ENCODE results near the gene ST8SIA6. TPM values are rescaled to one million over a fixed set of nuclear protein-coding genes. Genes with fewer than 3 reads are reported as not detected.
"Not testable (repeated sequence)": the region's sequence is repeated elsewhere in the genome, so short reads cannot be mapped to it uniquely, and the experiment has no call there.

The ST8SIA6 gene
- total RNA-seq, 1 donor from 2014 or later = 0.13 TPM

- H3K27me3 Mint-ChIP-seq = peaks cover 37% of the 10 kb centered on the region
- CTCF ChIA-PET = no interaction called here
- H3K4me3 Mint-ChIP-seq = no peak overlapping the region
Measured at GRCh38 chr10:17450024-17450423, 4.4 kb downstream of the ST8SIA6 start.

GRCh38 chr10:17445400-17445998 is 8.9 kb downstream of the ST8SIA6 start:
- Mint-ChIP-seq H3K27me3 (peaks cover 20% of the 10 kb centered on the region), H3K4me1 (no peaks in the 10 kb centered on the region), H3K4me3 (no peak overlapping the region), H3K9me3 (peaks cover 5% of the 10 kb centered on the region), H3K36me3 (ENCODE audit: low read depth) (no peaks in the 10 kb centered on the region), H3K27ac (no peak overlapping the region)
- ATAC-seq (ENCODE audit: low read depth) (no peak), DNase-seq (no peak)
- TF ChIP-seq CTCF (IDR thresholded peaks at IDR 0.05) = no peak
- CTCF ChIA-PET = no interaction called here
- POLR2A ChIA-PET = no interaction called here
- intact Hi-C loops (cut with micrococcal nuclease) = no loop called here

More at GRCh38 chr10:17450024-17450423, 4.4 kb downstream of the ST8SIA6 start:
- POLR2A ChIA-PET = no interaction called here
- H3K9me3 Mint-ChIP-seq = peaks cover 5% of the 10 kb centered on the region
- intact Hi-C loops (cut with micrococcal nuclease) = no loop called here
- TF ChIP-seq CTCF (IDR thresholded peaks at IDR 0.05) = no peak
- H3K27ac Mint-ChIP-seq = no peak overlapping the region
- H3K36me3 Mint-ChIP-seq (ENCODE audit: low read depth) = no peaks in the 10 kb centered on the region
- peaks cover 17% of the 10 kb centered on the region for H3K4me1 Mint-ChIP-seq
- DNase-seq = no peak
- ATAC-seq (ENCODE audit: low read depth) = no peak

- Mint-ChIP-seq H3K9me3 (peaks cover 2% of the 10 kb centered on the region), H3K27me3 (peaks cover 17% of the 10 kb centered on the region), H3K27ac (no peak overlapping the region), H3K4me1 (no peaks in the 10 kb centered on the region), H3K36me3 (ENCODE audit: low read depth) (no peaks in the 10 kb centered on the region), H3K4me3 (no peak overlapping the region)
- no peak for TF ChIP-seq CTCF (IDR thresholded peaks at IDR 0.05)
- no peak for DNase-seq
- no peak for ATAC-seq (ENCODE audit: low read depth)
- POLR2A ChIA-PET = no interaction called here
- CTCF ChIA-PET = no interaction called here
- intact Hi-C loops (cut with micrococcal nuclease) = no loop called here
Measured at GRCh38 chr10:17444388-17444714, 10.0 kb downstream of the ST8SIA6 start.

- TF ChIP-seq CTCF (IDR thresholded peaks at IDR 0.05) = no peak
- no peaks in the 10 kb centered on the region for H3K4me1 Mint-ChIP-seq
- H3K4me3 Mint-ChIP-seq = no peak overlapping the region
- H3K36me3 Mint-ChIP-seq (ENCODE audit: low read depth) = no peaks in the 10 kb centered on the region
- ATAC-seq (ENCODE audit: low read depth) (no peak), DNase-seq (no peak)
- intact Hi-C loops (cut with micrococcal nuclease) = no loop called here
- H3K9me3 Mint-ChIP-seq = no peaks in the 10 kb centered on the region
- no peak overlapping the region for H3K27ac Mint-ChIP-seq
- ChIA-PET CTCF (no interaction called here), POLR2A (no interaction called here)
- H3K27me3 Mint-ChIP-seq = peaks cover 16% of the 10 kb centered on the region
Measured at GRCh38 chr10:17443707-17444387, 10.5 kb downstream of the ST8SIA6 start.

GRCh38 chr10:17438583-17438982 is 15.8 kb downstream of the ST8SIA6 start:
- H3K27ac Mint-ChIP-seq = no peak overlapping the region
- no peak overlapping the region for H3K4me3 Mint-ChIP-seq

GRCh38 chr10:17436578-17436977 is 17.8 kb downstream of the ST8SIA6 start:
- CTCF ChIA-PET; ATAC-seq (ENCODE audit: low read depth); POLR2A ChIA-PET; H3K4me3 Mint-ChIP-seq; H3K4me1 Mint-ChIP-seq; DNase-seq; intact Hi-C loops (cut with micrococcal nuclease); H3K27ac Mint-ChIP-seq; H3K9me3 Mint-ChIP-seq; H3K36me3 Mint-ChIP-seq (ENCODE audit: low read depth): not testable (repeated sequence)
- H3K27me3 Mint-ChIP-seq = peaks cover 28% of the 10 kb centered on the region

More at GRCh38 chr10:17438583-17438982, 15.8 kb downstream of the ST8SIA6 start:
- ATAC-seq (ENCODE audit: low read depth) (no peak), DNase-seq (no peak)
- Mint-ChIP-seq H3K4me1 (no peaks in the 10 kb centered on the region), H3K27me3 (peaks cover 22% of the 10 kb centered on the region), H3K9me3 (peaks cover 3% of the 10 kb centered on the region), H3K36me3 (ENCODE audit: low read depth) (no peaks in the 10 kb centered on the region)
- POLR2A ChIA-PET = no interaction called here
- CTCF ChIA-PET = interaction anchor here (0.7 kb wide), 1 partner anchor 72 kb away, joined by 4 read pairs; no protein-coding TSS in a partner anchor
- intact Hi-C loops (cut with micrococcal nuclease) = no loop called here
- TF ChIP-seq CTCF (IDR thresholded peaks at IDR 0.05) = no peak

Measured in activated B cell treated with CpG ODN at 0.5 μM for 24 hours (primary cell).